NCI-H2196 treated with DMSO at 0.1 percent for 48 hours (cell line): ENCODE measurements around the gene BAG5.
A peak's percentile ranks its signal among the peaks of the same experiment; 100 is the strongest.
"Not testable (repeated sequence)": the region's sequence is repeated elsewhere in the genome, so short reads cannot be mapped to it uniquely, and the experiment has no call there.

Experiments used
- DNase-seq: peaks from one replicate; lab custom pipeline; 2025; ENCODE audit not compliant: unreplicated experiment; lab: John Stamatoyannopoulos, UW

BAG5 gene, protein sequence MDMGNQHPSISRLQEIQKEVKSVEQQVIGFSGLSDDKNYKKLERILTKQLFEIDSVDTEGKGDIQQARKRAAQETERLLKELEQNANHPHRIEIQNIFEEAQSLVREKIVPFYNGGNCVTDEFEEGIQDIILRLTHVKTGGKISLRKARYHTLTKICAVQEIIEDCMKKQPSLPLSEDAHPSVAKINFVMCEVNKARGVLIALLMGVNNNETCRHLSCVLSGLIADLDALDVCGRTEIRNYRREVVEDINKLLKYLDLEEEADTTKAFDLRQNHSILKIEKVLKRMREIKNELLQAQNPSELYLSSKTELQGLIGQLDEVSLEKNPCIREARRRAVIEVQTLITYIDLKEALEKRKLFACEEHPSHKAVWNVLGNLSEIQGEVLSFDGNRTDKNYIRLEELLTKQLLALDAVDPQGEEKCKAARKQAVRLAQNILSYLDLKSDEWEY

DNA sequence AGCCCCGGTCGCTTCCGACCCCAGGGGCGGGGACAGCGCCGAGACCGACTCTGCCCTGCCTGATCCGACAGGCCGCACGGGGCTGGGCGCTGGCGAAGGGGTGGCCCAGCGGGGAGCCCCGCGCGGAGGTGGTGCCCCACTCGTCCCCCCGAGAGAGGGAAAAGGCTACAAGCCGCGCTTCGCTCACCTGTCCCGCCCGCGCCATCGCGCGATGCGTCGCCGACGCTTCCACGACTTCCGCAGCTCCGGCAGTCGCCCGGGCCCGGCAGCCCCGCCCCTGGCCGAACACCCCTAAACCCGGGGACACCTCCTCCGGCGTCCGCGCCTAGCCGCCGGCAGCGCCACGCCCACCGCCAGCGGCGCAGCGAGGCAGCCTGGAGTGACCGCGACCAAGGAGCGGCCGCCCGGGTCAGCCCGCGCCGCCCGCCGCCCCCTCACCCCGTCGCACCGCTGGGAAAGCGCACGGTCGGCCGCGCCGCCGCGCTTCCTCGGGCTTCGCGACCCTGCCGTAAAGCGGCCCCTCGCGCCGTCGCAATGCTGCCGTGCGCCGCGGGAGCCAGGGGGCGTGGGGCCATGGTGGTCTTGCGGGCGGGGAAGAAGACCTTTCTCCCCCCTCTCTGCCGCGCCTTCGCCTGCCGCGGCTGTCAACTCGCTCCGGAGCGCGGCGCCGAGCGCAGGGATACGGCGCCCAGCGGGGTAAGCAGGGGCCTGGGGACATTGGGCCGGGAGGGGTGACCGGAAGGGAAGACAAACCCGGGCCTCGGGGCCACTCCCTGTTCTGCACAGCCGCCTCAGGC lies at the start of gene BAG5, which contains the start of gene COA8:
BAG5 (minus strand) TSS at position 229 of the 797 bp plus-strand sequence. CDS start 1,493 bp downstream, outside the sequence.
COA8 (plus strand) TSS at position 532 of the 797 bp plus-strand sequence; CDS start at position 574, 42 bp downstream.
- peak; percentile 42 for DNase-seq

DNA sequence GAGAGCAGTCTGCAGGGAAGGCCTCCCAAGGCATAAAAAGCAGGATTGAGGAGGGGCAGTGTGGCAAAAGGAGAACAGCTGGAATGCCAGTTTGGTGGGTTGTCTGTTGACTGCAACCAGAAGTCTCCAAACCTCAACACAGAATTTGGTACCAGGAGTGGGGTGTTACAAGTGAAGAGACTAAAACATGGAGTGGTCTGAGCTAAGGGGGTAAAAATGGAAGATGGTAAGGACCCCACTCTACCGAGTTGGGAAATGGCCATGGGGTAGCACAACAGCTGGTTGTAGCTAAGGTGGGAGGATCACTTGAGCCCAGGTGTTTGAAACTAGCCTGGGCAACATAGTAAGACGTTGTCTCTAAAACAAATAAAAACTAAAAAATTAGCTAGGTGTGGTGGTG lies 48.8 kb upstream of the BAG5 start:
- no peak for DNase-seq

DNA sequence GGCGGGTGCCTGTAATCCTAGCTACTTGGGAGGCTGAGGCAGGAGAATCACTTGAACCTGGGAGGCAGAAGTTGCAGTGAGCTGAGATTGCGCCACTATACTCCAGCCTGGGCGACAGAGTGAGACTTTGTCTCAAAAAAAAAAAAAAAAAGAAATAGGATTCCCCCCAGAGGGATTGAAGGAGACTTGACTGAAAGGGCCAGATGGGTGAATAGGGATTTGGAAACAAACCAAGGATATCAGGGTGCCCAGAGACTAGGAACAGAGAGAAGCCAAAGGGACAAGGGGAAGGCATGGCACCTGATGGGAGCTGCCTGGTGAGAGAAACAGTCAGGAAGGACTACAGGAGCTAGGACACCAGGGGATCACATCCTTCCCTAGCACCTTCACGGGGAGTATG lies 46.6 kb upstream of the BAG5 start:
- DNase-seq = not testable (repeated sequence)

DNA sequence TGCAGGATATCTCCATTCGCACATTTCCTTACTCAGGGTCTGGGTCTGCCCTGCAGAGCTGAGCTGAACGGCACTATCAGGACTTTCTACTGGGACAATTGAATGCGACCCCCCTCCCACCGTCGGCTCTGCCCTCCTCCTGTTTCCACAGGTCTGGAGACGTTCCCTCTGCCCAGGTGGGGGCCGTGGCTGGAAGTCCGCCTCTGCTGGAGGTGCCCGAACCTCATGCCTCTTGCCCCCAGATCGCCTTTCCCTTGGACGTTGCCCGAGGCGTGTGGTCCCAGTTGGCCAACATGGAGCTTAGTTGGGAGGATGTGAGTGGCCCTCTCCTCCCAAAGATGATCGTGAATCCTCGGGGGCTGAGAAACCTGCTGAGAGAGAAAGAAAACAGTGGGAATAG lies 45.4 kb upstream of the BAG5 start:
- DNase-seq = no peak

DNA sequence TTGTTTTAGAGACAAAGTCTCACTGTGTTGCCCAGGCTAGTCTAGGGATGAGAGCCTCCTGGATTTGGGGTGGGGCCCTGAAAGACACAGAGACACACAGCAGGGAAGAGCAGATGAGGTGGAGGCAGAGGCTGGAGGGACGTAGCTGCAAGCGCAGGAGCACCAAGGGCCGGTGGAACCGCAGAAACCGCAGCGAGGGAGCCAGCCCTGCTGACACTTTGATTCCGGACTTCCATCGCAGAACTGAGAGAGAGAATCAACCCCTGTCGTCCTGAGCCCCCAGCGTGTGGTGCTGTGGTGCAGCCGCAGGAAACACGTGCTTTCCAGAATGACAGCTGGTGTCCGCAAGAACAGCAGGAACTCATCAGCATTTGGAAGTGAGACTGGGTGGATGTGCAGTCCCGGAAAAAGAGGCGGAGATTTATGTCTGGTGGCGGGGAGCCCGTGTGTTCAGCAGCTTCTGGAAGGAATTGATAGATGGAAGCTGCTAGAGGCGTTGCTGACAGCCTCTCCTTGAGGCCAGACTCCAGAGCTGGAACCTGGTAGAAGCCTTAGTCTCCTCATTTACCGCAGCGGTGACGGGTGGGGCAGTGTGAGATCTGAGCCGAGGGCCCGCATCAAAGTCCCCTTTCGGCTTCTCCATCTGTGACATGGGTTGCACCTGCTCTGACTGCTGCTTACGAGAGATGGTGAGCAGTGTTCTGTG lies 44.7 kb upstream of the BAG5 start:
- DNase-seq = no peak

DNA sequence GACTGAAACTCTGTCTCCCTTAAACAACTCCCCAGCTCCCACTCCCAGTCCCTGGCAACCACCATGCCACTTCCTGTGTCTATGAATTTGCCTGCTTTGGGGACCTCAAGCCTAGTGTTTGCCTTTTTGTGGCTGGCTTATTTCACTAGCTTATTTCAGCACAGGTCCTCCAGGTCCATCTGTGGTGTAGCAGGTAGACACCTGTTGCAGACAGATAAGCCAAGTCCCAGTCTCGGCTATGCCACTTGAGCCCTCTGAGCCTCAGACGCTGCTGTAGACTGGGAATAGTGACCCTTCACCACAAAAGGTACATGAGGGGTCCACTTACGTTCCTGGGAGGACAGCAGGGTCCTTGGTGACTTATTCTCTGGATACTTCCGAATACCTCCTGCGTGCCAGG lies 42.2 kb upstream of the BAG5 start:
- DNase-seq = no peak

DNA sequence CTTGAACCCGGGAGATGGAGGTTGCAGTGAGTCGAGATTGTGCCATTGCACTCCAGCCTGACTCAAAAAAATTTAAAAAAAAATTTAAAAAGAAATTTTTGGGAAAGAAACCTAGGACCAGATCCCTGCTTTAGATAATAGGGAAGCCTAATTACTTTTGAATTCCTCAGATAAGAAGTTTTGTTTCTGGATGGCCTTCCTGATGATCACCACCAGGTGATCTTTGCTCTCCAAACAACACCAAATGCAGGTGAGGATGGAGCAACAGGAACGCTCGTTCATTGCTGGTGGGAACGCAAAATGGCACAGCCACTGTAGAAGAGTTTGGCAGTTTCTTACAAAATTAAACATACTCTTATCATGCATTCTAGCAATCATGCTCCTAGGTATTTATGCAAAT lies 38.0 kb upstream of the BAG5 start:
- DNase-seq = no peak

DNA sequence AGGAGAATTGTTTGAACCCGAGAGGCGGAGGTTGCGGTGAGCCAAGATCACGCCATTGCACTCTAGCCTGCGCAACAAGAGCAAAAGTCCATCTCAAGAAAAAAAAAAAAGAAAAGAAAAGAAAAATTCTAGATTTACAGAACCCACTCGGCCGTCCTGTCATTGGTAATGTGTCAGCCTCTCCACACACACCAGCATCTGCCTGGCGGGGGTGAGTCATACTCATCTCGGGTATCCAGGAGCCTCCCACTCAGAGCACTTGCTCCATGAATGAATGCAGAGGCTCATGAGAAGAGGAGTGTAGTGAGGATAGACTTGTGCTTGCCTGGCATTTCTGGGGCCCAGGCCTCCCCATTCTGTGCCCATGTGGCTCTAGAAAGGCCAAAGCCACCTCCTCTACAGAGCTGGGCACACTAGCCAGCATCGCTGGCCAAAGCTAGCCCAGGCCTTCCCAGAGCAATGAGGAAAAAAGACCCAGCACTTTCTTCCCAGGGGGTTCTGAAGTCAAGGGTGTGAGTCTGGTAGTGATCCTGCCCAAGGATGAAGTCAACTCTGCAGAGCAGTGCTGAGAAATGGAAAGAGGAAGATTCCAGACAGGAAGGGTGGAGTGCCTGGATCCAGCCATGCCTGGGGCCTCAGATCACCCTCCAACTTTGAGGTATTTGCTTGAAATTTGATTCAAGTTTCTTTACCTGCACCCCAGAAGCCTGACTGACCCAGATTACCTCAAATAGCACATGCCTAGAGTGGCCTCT lies 35.3 kb upstream of the BAG5 start:
- no peak for DNase-seq

DNA sequence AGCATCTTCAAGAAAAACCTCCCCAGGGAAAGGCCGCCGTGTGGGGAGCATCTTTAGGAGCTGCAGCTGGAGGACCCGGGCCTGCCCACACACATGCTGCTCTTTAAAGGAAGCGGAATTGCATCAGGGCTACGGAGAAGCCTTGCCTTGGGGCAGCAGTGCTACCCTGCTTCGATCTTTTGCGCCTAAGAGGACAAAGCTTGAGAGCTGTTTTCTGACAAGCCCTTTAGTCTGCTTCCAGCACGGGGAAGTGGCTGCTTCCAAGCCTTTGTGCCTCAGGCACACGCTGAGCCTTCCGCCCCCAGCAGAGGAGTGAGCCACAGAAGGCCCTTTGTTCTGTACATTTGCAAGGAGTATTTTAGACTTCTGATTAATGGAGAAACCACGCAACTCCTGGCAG lies 31.8 kb upstream of the BAG5 start:
- DNase-seq = no peak

DNA sequence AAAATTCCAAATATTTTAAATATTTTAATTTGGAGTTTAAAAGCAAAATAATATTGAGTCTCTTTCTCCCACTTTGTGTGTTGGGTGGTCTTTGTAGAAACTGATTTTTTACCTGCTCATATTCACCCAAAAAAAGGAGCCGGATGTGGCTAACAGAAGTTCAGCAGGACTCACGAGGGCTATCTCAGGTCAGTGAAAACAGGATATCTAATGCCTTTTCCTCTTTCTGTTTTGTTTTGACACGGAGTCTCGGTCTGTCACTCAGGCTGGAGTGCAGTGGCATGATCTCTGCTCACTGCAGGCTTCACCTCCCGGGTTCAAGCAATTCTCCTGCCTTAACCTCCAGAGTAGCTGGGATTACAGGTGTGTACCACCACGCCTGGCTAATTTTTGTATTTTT lies 31.1 kb upstream of the BAG5 start:
- no peak for DNase-seq

DNA sequence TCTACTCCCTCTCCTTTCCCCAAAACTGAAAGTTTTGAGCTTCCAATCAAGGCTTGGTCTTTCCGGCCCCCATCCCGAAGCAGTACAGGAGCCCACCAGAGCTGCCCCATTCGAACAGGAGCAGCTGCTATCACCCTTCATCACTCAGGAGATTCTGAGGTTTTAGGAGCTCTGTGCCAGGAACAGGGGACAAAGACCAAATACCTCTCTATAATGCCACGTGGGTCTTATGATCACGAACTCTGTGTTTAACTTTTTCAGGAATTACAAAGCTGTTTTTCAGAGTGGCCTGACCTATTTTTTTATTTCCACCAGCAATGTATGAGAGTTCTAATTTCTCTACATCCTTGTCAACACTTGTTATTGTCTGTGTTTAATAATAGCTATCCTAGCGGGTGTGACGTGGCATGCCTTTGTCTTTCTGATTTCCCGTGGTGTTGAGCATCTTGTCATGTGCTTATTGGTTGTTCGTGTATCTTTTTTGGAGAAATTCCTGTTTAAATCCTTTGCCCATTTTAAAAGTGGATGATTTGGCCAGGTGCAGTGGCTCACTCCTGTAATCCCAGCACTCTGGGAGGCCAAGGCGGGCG lies 22.0 kb upstream of the BAG5 start:
- no peak for DNase-seq

DNA sequence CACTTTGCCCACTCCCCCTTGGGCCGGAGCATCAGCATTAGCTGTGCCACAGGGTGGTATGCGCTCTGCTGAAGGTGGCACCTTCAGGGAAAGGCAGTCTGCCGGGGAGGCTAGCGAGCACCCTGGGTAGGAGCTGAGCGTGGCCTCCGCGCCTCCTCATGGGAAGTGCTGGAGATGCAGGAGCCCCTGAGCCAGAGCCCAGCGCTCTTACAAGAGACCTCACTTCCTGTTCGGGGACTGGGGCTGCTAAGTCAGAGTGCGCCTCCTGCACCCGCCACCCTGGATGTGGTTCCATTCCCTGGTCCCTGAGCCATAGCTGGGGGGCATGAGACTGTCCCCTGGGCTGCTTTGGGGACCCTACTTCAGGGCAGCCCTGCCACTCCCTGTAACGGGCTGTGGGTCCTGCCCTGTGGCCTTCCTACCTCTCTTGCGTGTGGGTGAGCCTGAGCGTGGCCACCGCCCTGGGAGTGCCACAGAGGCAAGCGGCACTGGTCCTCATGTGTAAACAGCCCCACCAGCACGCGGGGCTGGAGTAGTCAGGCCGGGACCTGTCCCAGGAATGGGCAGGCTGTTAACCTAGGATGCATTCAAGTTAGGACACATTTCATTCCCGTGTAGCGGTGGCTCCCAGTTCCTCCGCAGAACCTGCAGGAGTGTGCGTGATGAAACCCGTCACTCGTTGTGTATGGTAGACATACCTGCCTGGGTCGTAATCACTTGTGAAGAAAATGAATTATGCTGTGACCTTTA lies 19.7 kb upstream of the BAG5 start:
- no peak for DNase-seq

DNA sequence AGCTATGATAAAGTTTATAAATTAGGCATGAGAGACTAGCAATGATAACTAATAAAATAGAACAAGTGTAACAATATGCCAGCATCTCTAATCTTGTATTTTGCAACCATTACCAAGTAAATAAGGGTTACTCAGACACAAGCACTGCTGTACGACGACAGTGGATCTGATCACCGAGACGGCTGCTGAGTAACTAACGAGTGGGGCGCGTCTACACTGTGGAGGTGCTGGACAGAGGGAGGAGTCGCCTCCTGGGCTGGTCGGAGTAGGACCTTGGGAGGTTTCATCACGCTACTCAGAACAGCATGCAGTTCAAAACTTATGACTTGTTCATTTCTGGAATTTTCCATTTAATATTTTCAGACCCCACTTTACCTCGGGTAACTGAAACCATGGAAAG lies 18.7 kb upstream of the BAG5 start:
- DNase-seq = no peak

DNA sequence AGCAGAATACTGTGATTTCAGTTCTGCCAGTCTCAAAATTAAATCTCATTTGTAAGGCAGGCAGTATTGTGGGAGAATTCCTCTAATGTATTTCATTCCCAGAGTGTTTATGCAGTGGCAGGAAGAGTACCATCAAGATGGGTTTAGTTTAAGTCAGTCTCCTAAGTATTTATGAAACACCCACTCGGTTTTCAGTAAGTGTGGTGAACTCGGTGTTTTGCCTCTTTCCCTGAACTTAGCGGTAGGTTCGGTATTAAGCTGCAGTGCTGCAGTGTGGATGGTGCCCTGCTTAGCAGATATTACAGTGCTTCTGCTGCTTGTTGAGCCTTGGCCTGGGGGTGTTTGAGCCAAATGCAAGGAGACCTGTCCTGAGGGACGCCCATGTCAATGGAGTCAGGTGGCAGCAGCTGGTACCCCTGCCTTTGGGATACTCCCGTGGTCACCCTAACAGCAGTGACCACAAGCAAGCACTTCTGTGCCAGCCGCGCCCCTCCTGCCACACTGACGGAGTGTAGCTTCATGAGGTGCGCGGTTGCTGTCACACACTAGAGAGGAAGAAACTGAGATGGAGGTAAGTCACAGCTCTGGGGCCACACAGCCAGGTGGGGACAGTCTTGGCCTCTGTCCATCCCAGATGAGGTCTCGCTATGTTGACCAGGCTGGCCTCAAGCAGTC lies 16.1 kb upstream of the BAG5 start:
- no peak for DNase-seq

DNA sequence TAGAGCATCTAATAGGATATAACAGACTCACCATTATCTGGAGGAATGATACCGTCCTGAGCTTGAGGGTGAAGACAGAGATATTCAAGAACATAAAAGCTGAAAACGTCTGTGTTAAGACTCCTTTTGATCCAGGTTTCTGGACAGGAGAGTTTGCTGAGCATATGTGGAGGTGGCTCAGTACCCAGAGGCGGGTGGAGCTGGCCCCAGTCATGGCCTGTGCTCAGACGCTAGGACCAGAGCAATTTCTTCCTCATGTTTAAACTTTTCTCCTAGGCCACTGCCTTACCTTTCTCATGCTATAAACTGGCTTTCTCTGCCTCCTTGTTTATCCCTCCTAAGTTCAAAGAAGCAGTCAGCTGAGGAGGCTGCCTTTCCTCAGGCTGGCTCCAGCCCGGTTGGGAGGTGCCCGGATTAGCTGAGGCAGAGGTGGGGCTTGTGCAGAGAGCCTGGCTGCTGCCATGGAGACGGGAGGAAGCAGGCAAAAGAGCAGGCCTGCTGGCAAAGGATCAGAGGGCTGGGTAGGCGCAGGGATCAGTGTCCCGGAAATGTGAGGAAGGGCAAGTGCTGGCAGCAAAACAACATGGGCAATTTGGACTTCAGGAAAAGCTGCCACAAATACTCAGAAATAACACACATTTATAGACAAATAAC lies 14.0 kb upstream of the BAG5 start:
- DNase-seq = peak; percentile 62

DNA sequence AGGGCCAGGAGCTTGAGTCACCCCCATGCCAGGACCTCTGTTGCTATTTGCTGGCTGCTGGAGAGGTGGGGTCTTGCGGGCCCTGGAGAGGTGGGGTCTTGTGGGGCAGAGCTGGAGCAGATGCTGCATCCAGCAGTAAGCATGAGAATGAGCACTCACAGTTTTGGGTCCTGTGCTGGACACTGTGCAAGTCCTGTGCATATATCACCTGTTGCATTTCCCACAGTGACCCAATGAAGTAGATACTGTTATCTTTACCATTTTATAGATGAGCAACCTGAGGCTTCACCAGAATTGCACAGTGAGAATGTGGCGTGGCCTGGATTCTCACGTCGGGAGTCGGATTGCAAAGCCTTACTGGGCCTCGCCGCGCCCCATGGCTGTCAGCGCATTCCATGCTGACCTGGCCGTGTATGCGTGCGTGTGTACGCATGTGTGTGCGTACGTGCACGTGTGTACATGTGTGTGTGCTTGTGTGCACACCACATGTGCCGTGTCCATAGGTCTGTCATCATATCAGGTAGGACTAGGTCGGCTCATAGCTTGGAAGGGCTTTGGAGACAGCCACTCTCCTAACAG lies 12.3 kb upstream of the BAG5 start:
- no peak for DNase-seq

DNA sequence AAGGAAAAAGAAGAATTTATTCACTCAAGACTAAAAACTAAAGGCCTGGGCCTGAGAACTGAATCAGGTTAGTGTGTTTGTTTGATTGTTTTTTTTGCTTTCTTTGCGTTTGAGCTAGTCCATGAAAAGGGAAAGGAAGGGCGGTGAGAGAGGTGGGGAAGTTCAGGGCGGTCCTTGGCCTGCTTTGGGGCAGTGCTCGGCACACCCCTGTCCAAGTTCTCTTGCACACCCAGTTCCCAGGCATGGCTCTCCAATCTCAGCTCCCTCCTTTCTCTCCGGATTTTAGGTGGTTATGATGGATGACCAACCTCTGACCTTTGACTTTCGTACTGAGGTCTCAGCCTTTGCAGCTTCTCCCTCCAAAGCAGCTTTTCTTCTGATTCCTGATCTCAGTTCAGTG lies 11.6 kb upstream of the BAG5 start:
- no peak for DNase-seq

DNA sequence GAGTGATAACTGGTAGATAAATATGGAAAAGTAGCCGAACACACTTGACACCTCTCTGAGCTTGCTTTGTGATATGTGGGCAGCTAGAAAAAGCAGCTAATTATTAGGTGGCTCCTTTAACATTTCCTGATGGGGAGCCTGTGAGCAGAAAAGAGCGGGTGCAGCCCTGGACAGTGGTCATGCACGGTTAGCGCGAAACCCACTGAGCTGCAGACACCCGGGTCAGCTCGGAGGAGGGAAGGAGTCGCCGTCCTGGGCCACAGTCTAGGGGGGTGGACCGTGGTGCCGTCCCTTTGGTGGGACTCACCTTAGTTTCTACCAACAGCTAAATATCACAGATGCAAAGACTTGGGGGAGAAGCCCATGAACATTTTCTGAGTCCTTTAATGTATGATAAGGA lies 7.0 kb upstream of the BAG5 start:
- DNase-seq = no peak
